GM12872 (cell line): ENCODE measurements around the gene TMC1.

ENCODE experiments used
- TF ChIP-seq, protein P1 (sequence below): IDR thresholded peaks from 3 replicates; pipeline ENCODE4 v1.5.1; 2011; ENCODE audit warnings: low read depth, mild to moderate bottlenecking, low read length, moderate library complexity; ENCODE audit not compliant: insufficient read depth

TMC1 gene

GRCh38 chr9:72542917-72543316, 21.5 kb downstream of the TMC1 start:
- TF ChIP-seq, protein P1, sequence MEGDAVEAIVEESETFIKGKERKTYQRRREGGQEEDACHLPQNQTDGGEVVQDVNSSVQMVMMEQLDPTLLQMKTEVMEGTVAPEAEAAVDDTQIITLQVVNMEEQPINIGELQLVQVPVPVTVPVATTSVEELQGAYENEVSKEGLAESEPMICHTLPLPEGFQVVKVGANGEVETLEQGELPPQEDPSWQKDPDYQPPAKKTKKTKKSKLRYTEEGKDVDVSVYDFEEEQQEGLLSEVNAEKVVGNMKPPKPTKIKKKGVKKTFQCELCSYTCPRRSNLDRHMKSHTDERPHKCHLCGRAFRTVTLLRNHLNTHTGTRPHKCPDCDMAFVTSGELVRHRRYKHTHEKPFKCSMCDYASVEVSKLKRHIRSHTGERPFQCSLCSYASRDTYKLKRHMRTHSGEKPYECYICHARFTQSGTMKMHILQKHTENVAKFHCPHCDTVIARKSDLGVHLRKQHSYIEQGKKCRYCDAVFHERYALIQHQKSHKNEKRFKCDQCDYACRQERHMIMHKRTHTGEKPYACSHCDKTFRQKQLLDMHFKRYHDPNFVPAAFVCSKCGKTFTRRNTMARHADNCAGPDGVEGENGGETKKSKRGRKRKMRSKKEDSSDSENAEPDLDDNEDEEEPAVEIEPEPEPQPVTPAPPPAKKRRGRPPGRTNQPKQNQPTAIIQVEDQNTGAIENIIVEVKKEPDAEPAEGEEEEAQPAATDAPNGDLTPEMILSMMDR: no peak

- TF ChIP-seq, protein P1: no peak
Measured at GRCh38 chr9:72551306-72551705, 29.9 kb downstream of the TMC1 start.

GRCh38 chr9:72552356-72552755, 30.9 kb downstream of the TMC1 start:
- TF ChIP-seq, protein P1: no peak

- TF ChIP-seq, protein P1: no peak
Measured at GRCh38 chr9:72554221-72554641, 32.8 kb downstream of the TMC1 start.

DNA sequence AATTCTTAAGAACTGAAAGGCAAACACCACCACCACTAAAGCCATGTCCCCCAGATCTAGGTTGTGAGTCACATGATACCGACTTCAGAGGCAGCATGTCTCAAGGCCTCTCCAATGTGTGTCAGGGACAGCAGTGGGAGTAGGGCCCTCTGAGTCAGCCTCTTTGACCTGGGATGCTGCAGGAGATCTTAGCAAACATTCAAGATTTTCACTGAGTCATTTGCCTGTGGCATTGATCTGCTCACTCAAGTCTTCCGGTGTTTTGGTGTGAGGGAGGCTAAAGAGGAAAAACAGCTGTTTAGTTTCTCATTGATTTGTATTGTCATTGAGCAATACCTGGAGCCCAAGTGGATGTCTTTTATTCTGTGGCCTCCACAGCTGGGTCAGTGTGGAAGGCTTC, 36.1 kb downstream of the TMC1 start:
- TF ChIP-seq, protein P1: no peak

DNA sequence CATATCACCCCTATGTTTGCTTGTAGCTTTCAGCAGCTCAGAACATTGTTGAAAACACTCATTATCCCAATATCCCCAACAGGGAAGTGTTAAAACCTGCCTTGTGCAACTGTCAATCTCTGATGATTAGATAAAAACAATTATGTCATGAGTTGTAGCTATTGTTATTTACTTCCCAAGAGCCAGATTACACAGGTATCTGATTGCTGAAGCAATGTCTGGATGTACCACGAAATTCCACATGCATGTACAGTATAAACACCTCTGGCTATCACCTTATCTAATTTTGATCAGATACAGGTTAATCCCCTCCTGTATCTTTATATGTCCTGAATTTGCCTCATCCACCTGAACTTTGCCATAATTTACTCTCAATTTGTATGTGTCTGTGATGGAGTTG, 38.7 kb downstream of the TMC1 start:
- TF ChIP-seq, protein P1: no peak

DNA sequence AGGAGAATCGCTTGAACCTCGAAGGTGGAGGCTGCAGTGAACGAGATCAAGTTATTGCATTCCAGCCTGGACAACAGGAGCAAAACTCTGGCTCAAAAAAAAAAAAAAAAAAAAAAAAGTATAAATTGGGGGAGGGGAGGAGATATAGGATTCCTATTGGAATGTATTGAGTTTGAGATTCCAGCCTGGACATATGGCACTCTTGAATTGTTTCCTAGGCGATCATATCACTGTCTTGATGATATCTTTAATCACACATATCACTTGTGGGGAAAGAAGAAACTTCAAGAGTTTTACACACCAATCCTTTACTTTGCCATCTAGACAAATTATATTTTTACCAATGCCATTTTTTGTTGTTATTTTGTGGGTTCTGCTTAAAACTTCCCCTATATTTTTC, 42.4 kb downstream of the TMC1 start:
- TF ChIP-seq, protein P1: no peak

- TF ChIP-seq, protein P1: no peak
Measured at GRCh38 chr9:72564479-72565281, 43.3 kb downstream of the TMC1 start.
